ENCODE measurements around the gene EXD3. TPM values are rescaled to one million over a fixed set of nuclear protein-coding genes. Genes with fewer than 3 reads are reported as not detected.

EXD3 gene
- total RNA-seq, 4 donors from 2014 or later: 8.3 to 22.3 (median 14.2) TPM

GRCh38 chr9:137416563-137417151, 6.3 kb downstream of the EXD3 start:
- TF ChIP-seq, protein P1, sequence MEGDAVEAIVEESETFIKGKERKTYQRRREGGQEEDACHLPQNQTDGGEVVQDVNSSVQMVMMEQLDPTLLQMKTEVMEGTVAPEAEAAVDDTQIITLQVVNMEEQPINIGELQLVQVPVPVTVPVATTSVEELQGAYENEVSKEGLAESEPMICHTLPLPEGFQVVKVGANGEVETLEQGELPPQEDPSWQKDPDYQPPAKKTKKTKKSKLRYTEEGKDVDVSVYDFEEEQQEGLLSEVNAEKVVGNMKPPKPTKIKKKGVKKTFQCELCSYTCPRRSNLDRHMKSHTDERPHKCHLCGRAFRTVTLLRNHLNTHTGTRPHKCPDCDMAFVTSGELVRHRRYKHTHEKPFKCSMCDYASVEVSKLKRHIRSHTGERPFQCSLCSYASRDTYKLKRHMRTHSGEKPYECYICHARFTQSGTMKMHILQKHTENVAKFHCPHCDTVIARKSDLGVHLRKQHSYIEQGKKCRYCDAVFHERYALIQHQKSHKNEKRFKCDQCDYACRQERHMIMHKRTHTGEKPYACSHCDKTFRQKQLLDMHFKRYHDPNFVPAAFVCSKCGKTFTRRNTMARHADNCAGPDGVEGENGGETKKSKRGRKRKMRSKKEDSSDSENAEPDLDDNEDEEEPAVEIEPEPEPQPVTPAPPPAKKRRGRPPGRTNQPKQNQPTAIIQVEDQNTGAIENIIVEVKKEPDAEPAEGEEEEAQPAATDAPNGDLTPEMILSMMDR (IDR thresholded peaks at IDR 0.05): no peak
- no peak for TF ChIP-seq POLR2AphosphoS5 (IDR thresholded peaks at IDR 0.05)
- TF ChIP-seq EP300 (IDR thresholded peaks at IDR 0.05): no peak
- no peak for TF ChIP-seq POLR2A (IDR thresholded peaks at IDR 0.05; ENCODE audit: low read depth)
- Histone ChIP-seq H3K27me3 (no peaks in the 10 kb centered on the region), H3K36me3 (peaks cover 0 to 11% (median 0%) of the 10 kb centered on the region in 4 donors), H3K9me3 (no peaks in the 10 kb centered on the region), H3K4me1 (peaks cover 12 to 38% (median 25%) of the 10 kb centered on the region in 4 donors), H3K27ac (replicated peaks in 1 of 4) (peak overlapping the region in 2 of 4 donors; percentile 46 to 52), H3K4me3 (peak overlapping the region; percentile 35 to 49 (median 43))
- intact Hi-C loops (cut with DNase I): no loop called here
- no peak for DNase-seq (ENCODE audit: extremely low spot score)
- 86% methylated on average over 31 of the region's 45 CpGs for WGBS

GRCh38 chr9:137416006-137416562, 6.9 kb downstream of the EXD3 start:
- Histone ChIP-seq H3K27me3 (no peaks in the 10 kb centered on the region), H3K36me3 (peaks cover 0 to 11% (median 0%) of the 10 kb centered on the region in 4 donors), H3K27ac (replicated peaks in 1 of 4) (no peak overlapping the region), H3K9me3 (no peaks in the 10 kb centered on the region), H3K4me1 (peaks cover 14 to 40% (median 27%) of the 10 kb centered on the region in 4 donors), H3K4me3 (no peak overlapping the region)
- 97% methylated on average over 13 of the region's 23 CpGs for WGBS
- no peak for DNase-seq (ENCODE audit: extremely low spot score)
- TF ChIP-seq POLR2A (IDR thresholded peaks at IDR 0.05; ENCODE audit: low read depth) (no peak), EP300 (IDR thresholded peaks at IDR 0.05) (no peak), POLR2AphosphoS5 (IDR thresholded peaks at IDR 0.05) (no peak)
- TF ChIP-seq, protein P1 (IDR thresholded peaks at IDR 0.05): no peak
- intact Hi-C loops (cut with DNase I): no loop called here

GRCh38 chr9:137415451-137415850, 7.5 kb downstream of the EXD3 start:
- H3K36me3 ChIP-seq: peaks cover 0 to 11% (median 0%) of the 10 kb centered on the region in 4 donors
- no peaks in the 10 kb centered on the region for H3K9me3 ChIP-seq
- H3K4me3 ChIP-seq: no peak overlapping the region
- WGBS: 100% methylated on average over 5 of the region's 5 CpGs
- intact Hi-C loops (cut with DNase I): no loop called here
- H3K27me3 ChIP-seq: no peaks in the 10 kb centered on the region
- no peak for TF ChIP-seq POLR2AphosphoS5 (IDR thresholded peaks at IDR 0.05)
- TF ChIP-seq EP300 (IDR thresholded peaks at IDR 0.05): no peak
- TF ChIP-seq, protein P1 (IDR thresholded peaks at IDR 0.05): no peak
- no peak for TF ChIP-seq POLR2A (IDR thresholded peaks at IDR 0.05; ENCODE audit: low read depth)
- DNase-seq (ENCODE audit: extremely low spot score): no peak
- H3K27ac ChIP-seq (replicated peaks in 1 of 4): no peak overlapping the region
- H3K4me1 ChIP-seq: peaks cover 20 to 45% (median 33%) of the 10 kb centered on the region in 4 donors

GRCh38 chr9:137412431-137412830, 10.5 kb downstream of the EXD3 start:
- no peak for TF ChIP-seq POLR2A (IDR thresholded peaks at IDR 0.05; ENCODE audit: low read depth)
- TF ChIP-seq EP300 (IDR thresholded peaks at IDR 0.05): no peak
- TF ChIP-seq, protein P1 (IDR thresholded peaks at IDR 0.05): no peak
- TF ChIP-seq POLR2AphosphoS5 (IDR thresholded peaks at IDR 0.05): no peak
- H3K27me3 ChIP-seq: no peaks in the 10 kb centered on the region
- WGBS: 87% methylated on average over 10 of the region's 10 CpGs
- intact Hi-C loops (cut with DNase I): no loop called here
- H3K4me1 ChIP-seq: peaks cover 23 to 41% (median 34%) of the 10 kb centered on the region in 4 donors
- no peak overlapping the region for H3K4me3 ChIP-seq
- no peaks in the 10 kb centered on the region for H3K9me3 ChIP-seq
- H3K36me3 ChIP-seq: peaks cover 0 to 7% (median 0%) of the 10 kb centered on the region in 4 donors
- peak overlapping the region; percentile 69 to 75 (median 72) for H3K27ac ChIP-seq (replicated peaks in 1 of 4)
- no peak for DNase-seq (ENCODE audit: extremely low spot score)

Measured in esophagus muscularis mucosa (tissue), 4 donors.